NCI-H1930 (cell line): ENCODE results near the gene PRSS8.
A peak's percentile ranks its signal among the peaks of the same experiment; 100 is the strongest.
"Not testable (repeated sequence)": the region's sequence is repeated elsewhere in the genome, so short reads cannot be mapped to it uniquely, and the experiment has no call there.

Experiments used
- DNase-seq, 2 experiments: peaks; one replicate each; lab custom pipeline; 2025; lab: John Stamatoyannopoulos, UW

Gene PRSS8

GRCh38 chr16:31135535-31136286 lies at the start of gene PRSS8:
Gene PRSS8, minus strand, starts transcription at chr16:31135727. Its CDS starts 229 bp downstream, at chr16:31135498.
- no peak for DNase-seq

DNA sequence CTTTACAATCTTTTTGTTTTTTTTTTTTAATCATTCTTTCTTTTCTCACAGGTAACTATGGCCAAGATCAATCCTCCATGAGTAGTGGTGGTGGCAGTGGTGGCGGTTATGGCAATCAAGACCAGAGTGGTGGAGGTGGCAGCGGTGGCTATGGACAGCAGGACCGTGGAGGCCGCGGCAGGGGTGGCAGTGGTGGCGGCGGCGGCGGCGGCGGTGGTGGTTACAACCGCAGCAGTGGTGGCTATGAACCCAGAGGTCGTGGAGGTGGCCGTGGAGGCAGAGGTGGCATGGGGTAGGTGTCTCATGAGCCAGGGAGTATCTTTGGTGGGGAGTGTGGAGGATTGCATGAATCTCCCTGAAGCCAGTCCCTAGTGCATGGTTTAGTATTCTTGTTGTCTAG lies 49.4 kb upstream of the PRSS8 start:
- DNase-seq: no peak

- no peak for DNase-seq
Measured at GRCh38 chr16:31183432-31184428, 48.2 kb upstream of the PRSS8 start.

DNA sequence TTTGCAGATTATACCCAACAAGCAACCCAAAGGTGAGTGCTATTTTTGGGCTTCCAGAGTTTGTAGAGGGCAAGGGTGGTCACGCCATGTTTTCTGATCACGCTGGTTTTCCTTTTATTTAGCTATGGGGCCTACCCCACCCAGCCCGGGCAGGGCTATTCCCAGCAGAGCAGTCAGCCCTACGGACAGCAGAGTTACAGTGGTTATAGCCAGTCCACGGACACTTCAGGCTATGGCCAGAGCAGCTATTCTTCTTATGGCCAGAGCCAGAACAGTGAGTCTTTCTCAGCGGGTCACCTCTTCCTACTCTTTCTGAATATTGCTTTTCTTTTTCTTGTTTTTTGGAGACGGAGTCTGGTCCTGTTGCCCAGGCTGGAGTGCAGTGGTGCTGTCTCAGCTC lies 46.9 kb upstream of the PRSS8 start:
- no peak for DNase-seq

DNA sequence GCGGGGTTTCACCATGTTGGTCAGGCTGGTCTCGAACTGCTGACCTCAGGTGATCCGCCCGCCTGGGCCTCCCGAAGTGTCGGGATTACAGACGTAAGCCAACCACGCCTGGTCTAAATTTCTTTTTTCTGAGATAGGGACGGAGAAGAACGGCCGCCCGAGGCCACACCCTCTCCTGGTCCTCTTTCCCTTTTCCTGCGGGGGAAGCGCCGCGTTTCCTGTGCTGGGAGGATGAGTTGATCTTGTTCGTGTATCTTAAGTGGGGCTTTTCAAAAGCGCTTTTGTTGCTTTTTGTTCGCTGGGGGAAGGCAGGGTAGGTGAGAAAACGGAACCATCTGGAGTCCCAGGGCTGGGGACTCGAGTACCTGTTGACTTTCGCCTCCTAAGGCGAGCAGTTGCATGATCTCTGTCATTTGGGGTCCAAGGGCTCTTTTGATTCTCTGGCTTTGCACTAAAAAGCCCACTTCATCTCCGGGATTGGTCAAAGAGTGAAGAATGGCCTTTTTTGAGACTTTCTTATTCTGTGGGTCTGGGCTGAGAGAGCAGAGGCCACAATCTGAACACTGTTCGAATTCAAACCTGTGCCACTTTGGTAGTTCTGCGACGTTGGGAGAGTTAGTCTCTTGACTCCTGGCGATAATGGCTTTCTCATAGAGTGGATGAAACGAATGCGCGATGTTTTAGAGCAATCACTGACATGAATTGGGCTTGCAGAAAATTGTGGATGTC lies 45.7 kb upstream of the PRSS8 start:
- DNase-seq: no peak

GRCh38 chr16:31179747-31180459 lies 44.4 kb upstream of the PRSS8 start, which contains the start of gene FUS:
Gene FUS, plus strand, starts transcription at chr16:31180139. Its CDS starts 76 bp downstream, at chr16:31180215.
- peak; percentile 88 to 96 for DNase-seq

- no peak for DNase-seq
Measured at GRCh38 chr16:31179219-31179746, 43.8 kb upstream of the PRSS8 start.

DNA sequence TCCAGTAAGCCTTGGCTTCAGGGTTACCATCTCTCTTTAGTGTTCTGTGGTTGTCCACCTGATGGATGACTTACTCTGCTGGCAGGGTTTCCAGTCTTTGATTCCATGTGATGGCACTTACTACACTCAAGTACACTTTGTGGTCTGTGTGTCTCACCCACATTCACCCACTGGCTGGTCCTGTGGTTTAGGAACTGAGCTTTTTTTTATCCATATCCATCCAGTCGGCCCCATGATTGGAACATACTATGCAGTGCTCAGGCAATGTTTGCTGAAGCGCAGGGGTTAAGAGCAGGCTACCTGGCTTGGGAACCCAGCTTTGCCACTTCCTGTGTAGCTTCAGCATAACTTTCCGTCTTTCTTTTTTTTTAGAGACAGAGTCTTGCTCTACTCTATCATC lies 41.6 kb upstream of the PRSS8 start:
- DNase-seq: no peak

DNA sequence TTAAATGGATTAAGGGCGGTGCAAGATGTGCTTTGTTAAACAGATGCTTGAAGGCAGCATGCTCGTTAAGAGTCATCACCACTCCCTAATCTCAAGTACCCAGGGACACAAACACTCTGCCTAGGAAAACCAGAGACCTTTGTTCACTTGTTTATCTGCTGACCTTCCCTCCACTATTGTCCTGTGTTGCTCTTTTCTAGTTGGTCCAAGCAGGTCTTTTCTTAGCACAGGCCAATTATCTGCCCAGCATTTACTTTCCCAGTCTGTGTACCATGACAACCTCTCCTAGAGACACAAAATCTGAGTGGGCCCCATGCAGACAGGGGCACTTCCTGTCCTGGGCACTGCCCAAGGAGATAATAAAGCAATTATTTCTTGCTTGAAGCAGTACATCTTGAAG lies 34.5 kb upstream of the PRSS8 start:
- DNase-seq: not testable (repeated sequence)

GRCh38 chr16:31168848-31169247 lies 33.3 kb upstream of the PRSS8 start:
- no peak for DNase-seq

DNA sequence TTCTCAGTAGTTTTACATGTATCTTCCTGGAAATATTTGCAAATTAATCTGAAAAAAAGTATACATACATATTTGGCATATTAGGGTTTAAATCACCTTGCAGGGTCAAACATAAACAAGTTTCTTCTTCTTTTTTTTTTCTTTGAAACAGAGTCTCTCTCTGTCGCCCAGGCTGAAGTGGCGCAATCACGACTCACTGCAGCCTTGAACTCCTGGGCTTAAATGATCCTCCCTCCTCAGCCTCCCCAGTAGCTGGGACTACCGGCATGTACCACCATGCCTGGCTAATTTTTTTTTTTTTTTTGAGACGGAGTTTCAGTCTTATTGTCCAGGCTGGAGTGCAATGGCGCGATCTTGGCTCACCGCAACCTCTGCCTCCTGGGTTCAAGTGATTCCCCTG lies 31.8 kb upstream of the PRSS8 start:
- DNase-seq: no peak

DNA sequence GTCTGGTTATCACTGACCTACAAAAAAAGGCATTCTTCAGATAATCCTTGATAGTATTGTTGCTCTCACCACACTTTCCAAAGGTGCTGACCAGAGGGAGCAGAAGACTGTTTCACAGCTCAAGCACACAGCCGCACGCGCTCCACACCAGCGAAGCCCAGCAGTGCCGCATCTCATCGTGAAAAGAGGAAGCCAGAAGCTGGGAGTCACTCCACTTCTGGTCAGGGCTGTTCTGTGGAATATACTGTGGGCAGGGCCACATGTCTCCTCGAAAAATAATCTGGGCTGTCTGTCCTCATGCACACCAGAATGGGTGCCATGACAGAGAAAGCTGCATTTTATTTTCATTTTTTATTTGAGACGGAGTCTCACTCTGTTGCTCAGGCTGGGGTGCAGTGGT lies 21.6 kb upstream of the PRSS8 start:
- no peak for DNase-seq

DNA sequence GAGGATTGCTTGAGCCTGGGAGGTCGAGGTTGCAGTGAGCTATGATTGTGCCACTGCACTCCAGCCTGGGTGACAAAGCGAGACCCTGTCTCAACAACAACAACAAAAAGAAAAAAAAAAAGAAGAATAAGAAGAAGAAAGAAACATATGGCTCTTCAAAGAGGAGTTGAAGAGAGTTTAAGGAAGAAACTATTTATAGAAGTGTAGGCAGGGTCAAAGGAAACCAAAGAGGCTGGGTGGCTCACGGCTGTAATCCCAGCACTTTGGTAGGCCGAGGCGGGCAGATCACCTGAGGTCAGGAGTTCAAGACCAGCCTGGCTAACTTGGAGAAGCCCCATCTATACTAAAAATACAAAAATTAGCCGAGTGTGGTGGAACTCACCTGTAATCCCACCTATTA lies 15.4 kb upstream of the PRSS8 start:
- DNase-seq: not testable (repeated sequence)

DNA sequence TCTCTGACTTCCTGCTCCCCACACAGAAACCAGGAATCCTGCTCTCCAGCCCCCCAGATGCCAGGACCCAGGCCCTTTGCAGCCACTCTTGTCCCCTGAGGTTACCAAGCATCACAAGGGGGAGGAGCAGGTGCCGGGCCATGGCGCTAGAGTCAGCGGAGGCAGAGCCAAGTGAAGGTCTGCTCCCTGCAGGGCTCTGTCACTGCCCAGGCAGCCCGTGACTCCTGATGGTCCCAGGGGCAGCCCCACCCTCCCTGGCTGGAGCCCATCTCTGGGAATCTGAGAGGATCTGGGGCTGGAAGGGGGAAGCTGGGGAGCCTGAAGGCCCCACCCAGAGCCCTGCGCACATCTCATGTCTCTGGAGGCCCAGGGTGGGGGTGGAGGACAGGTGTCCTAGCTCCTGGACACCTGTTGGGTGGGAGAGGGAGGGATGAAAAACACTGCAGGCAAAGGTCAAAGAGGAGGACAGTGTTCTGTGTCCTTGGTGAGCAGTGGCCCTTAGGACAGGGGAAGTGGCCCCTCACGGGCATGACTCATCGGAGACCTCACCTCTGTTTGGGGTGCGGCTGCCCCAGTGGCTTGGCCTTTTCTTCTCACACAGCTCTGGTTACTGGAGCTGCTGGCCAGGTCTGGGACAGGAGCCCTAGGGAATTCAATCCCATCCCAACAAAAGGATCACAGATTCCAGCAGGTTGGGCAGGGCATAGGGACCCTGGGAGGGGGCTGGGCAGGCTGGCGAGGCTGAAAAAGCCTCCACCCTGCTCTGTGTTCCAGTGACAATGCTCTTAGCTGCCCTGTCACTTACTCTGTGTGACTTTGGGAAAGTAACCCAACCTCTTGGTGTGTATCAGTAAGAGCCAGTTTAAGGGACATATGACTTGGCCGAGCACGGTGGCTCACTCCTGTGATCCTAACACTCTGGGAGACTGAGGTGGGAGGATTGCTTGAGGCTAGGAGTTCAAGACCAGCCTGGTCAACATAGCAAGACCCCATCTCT lies 14.7 kb upstream of the PRSS8 start, which contains the start of gene PRSS36:
TSS of gene PRSS36 (minus strand) at position 173 of the 997 bp plus-strand sequence. CDS start at position 142, 31 bp downstream.
- DNase-seq: no peak

DNA sequence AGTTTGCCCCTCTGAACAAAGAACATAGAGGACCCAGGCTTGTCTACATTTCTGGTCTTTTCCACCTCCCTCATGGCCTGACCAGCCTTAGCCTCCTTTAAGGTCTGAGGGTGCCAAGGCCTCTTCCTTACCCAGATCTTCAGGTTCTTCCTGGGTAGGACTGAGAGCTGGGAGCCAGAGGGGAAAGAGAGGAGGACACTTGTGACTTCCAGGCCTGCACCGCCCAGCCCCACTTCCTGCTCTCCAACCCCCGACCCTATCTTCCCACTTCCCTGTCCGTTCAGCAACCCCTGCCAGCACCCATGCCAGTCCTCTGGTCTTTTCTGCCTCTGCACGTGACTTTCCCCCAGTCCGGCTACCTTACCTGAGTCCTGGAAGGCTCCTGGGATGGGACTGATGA lies 13.8 kb upstream of the PRSS8 start:
- no peak for DNase-seq

- no peak for DNase-seq
Measured at GRCh38 chr16:31148896-31149295, 13.4 kb upstream of the PRSS8 start.

DNA sequence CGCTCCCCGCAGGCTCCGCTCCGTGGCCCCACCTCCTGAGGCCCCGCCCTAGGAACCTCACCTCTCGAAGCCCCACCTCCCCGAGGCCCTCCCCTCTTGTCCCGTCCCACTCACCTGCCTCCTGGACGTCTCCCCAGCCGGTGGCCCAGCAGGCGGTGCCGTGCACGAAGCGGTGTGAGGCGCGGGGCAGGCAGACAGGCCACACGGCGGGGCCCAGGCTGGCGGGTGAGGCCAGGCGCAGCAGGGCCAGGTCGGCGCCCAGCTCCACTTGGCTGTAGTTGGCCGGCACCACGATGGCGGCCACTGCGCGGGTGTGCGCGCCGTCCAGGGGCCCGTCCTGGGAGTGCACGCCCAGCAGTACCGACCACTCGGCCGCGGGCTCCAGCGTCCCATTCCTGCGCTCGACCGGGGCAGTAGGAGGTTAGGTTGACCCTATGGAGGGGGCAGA lies 12.8 kb upstream of the PRSS8 start:
- no peak for DNase-seq

- no peak for DNase-seq
Measured at GRCh38 chr16:31147574-31147973, 12.0 kb upstream of the PRSS8 start.

GRCh38 chr16:31145398-31145990 lies 10.0 kb upstream of the PRSS8 start:
- no peak for DNase-seq
